ENCODE measurements around the gene NLGN4X.

NLGN4X gene

GRCh38 chrX:6041630-6042029 is 187.0 kb downstream of the NLGN4X start:
- ChIA-PET CTCF (no interaction called here), POLR2A (no interaction called here)
- TF ChIP-seq, protein P1, sequence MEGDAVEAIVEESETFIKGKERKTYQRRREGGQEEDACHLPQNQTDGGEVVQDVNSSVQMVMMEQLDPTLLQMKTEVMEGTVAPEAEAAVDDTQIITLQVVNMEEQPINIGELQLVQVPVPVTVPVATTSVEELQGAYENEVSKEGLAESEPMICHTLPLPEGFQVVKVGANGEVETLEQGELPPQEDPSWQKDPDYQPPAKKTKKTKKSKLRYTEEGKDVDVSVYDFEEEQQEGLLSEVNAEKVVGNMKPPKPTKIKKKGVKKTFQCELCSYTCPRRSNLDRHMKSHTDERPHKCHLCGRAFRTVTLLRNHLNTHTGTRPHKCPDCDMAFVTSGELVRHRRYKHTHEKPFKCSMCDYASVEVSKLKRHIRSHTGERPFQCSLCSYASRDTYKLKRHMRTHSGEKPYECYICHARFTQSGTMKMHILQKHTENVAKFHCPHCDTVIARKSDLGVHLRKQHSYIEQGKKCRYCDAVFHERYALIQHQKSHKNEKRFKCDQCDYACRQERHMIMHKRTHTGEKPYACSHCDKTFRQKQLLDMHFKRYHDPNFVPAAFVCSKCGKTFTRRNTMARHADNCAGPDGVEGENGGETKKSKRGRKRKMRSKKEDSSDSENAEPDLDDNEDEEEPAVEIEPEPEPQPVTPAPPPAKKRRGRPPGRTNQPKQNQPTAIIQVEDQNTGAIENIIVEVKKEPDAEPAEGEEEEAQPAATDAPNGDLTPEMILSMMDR (IDR thresholded peaks at IDR 0.05; ENCODE audit: insufficient read depth, low read length, missing control alignments) = no peak
- DNase-seq (ENCODE audit: low read depth, low spot score) = no peak
- H3K4me3 ChIP-seq (ENCODE audit: low read depth, low read length) = no peak overlapping the region

GRCh38 chrX:6029014-6029413 is 199.7 kb downstream of the NLGN4X start:
- TF ChIP-seq, protein P1 (IDR thresholded peaks at IDR 0.05; ENCODE audit: insufficient read depth, low read length, missing control alignments) = no peak
- no peak for DNase-seq (ENCODE audit: low read depth, low spot score)
- no peak overlapping the region for H3K4me3 ChIP-seq (ENCODE audit: low read depth, low read length)
- CTCF ChIA-PET = no interaction called here
- POLR2A ChIA-PET = no interaction called here

GRCh38 chrX:6026980-6027379 is 201.7 kb downstream of the NLGN4X start:
- ChIA-PET CTCF (no interaction called here), POLR2A (no interaction called here)
- no peak for DNase-seq (ENCODE audit: low read depth, low spot score)
- TF ChIP-seq, protein P1 (IDR thresholded peaks at IDR 0.05; ENCODE audit: insufficient read depth, low read length, missing control alignments) = no peak
- H3K4me3 ChIP-seq (ENCODE audit: low read depth, low read length) = no peak overlapping the region

DNA sequence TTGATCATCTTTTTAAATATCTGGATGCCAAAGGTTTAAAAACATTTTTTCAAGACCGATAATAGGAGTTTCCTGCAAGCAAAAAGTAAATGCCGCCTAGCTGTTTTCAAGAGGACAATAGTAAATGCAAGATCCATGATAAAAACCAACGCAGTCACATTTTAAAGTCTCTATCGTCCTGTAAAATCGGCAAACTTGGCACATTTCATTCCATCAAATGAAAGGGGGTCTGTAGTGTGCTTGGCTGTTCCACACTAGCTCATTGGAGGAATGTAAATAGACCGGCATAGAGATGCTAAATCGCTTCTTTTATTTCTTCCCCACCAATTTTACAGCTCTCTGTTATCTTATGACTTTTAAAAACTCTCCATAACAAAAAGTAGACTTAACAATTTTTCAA is 202.2 kb downstream of the NLGN4X start:
- CTCF ChIA-PET = no interaction called here
- TF ChIP-seq, protein P1 (IDR thresholded peaks at IDR 0.05; ENCODE audit: insufficient read depth, low read length, missing control alignments) = no peak
- no peak overlapping the region for H3K4me3 ChIP-seq (ENCODE audit: low read depth, low read length)
- POLR2A ChIA-PET = no interaction called here
- no peak for DNase-seq (ENCODE audit: low read depth, low spot score)

DNA sequence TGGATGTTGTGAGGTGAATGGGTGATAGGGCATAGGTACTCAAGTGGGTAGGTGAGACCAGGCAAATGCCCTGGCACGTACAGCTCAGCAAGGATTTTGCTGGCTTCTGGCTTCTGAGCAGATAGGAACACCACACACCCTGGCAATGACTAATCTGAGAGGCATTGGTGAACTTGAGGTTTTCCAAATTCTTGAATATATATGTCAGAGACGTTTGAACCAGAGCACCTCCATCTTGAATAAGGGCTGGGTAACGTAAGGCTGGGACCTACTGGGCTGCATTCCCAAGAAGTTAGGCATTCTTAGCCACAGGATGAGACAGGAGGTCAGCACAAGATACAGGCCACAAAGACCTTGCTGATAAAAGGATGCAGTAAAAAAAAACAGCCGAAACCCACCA is 204.5 kb downstream of the NLGN4X start:
- CTCF ChIA-PET = no interaction called here
- H3K4me3 ChIP-seq (ENCODE audit: low read depth, low read length) = no peak overlapping the region
- TF ChIP-seq, protein P1 (IDR thresholded peaks at IDR 0.05; ENCODE audit: insufficient read depth, low read length, missing control alignments) = no peak

DNA sequence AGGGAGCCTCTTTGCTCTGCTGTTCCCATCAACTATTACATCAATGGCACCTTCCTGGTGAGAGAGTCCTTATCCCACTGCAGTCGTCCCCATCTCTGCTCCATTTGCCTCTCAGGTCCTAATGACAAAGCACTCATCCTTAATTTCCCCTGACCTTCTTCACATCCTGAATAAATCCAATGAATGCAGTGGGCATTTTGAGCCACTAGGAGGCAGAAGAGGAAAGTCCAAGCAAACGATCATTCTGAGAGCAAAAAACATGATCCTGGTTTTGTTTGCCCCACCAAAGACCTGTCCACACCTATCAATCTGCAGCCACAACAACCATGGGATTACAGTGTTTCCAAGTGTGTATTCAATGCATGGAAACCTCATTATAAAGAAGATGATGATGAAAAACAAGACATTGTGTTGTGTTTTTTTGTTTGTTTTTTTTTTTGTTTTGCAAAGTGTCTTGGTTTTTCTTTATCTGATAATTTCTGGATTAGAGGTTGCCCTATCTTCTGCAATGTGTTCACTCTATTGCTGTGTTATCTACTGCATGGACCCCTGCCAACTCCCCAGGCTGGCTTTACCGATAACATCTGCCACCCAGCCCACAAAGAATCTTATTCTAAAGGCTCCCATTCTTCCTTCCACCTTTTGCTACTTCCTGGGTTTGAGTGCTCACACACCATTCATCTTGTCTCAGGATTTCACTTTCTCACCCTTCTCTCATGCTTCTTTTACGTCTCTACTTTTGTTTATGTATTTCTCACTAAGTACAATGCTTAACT is 207.2 kb downstream of the NLGN4X start:
- DNase-seq (ENCODE audit: low read depth, low spot score) = no peak
- TF ChIP-seq, protein P1 (IDR thresholded peaks at IDR 0.05; ENCODE audit: insufficient read depth, low read length, missing control alignments) = peak; percentile 31
- CTCF ChIA-PET = no interaction called here
- POLR2A ChIA-PET = no interaction called here
- H3K4me3 ChIP-seq (ENCODE audit: low read depth, low read length) = no peak overlapping the region

More for the DNA sequence above, 204.5 kb downstream of the NLGN4X start:
- no peak for DNase-seq (ENCODE audit: low read depth, low spot score)
- POLR2A ChIA-PET = no interaction called here

Measured in AG04449 (cell line).